ENCODE results near the gene RPA3.

- no peak for TF ChIP-seq EZH2 (IDR thresholded peaks at IDR 0.05; ENCODE audit: insufficient read depth, poor library complexity, severe bottlenecking)
- no peak for TF ChIP-seq EZH2phosphoT487 (IDR thresholded peaks at IDR 0.05; ENCODE audit: insufficient read depth, low read depth)
Observed at GRCh38 chr7:7688956-7689355, 29.5 kb downstream of the RPA3 start.

Data from GM23248 (cell line).